Transverse colon (tissue), 4 donors: ENCODE results near the gene OR2T34.

Source experiments
- EP300 ChIP-seq: sonication (generic); formaldehyde crosslinking; IDR thresholded peaks from one replicate; pipeline ENCODE4 v1.6.1; 2017; ENCODE audit warnings: antibody characterized with exemption, low read depth
- POLR2AphosphoS5 ChIP-seq, 3 donors: sonication (generic); formaldehyde crosslinking; IDR thresholded peaks; one replicate each; pipeline ENCODE4 v1.6.1; 2016; ENCODE audit warnings: antibody characterized with exemption in 3 of 3
- TF ChIP-seq, protein P1 (sequence below), 5 experiments: fragments of 200-600 bp in 3 of 5; fragments of 450-650 bp in 2 of 5; sonication (generic) in 3 of 5; IDR thresholded peaks; 1 replicate in 2 of 5; 2 replicates in 3 of 5; pipeline ENCODE4 v1.5.1; 2016 to 2017; ENCODE audit warnings: antibody characterized with exemption in 5 of 5, inconsistent platforms in 3 of 5, mild to moderate bottlenecking in 2 of 5, moderate library complexity in 1 of 5

DNA sequence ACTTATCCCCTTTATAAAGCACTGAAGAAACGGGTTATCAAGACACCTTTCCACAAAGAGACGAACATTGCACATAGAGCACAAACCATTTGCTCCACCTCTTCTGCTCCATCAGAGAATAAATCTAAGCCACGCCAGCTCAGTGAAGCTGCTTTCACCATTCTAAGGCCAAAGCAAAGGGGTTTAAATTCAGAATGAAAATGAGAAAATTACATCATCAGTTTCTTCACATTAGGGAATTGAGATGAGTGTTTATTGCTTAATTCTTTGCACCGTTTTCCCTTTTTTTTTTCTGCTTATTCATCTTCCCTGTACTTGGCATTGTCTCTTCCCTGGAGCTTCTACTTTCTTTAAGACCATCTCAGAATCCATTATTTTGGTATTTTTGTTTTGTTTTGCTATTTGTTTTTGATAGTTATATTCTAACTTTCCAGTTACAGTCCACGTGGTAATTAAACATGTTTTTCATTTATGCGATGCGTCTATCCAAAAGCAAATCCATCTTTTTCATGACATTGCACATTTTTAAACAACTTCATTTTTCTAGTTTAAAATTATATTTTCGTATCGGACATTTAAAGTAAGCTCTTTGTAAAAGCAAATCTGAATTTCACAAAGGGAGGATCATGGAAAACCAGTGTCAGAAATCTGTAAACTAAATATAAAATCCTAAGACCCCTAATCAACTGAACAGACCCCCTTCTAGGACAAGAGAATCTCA, 1.9 kb upstream of the OR2T34 start:
- TF ChIP-seq, protein P1, sequence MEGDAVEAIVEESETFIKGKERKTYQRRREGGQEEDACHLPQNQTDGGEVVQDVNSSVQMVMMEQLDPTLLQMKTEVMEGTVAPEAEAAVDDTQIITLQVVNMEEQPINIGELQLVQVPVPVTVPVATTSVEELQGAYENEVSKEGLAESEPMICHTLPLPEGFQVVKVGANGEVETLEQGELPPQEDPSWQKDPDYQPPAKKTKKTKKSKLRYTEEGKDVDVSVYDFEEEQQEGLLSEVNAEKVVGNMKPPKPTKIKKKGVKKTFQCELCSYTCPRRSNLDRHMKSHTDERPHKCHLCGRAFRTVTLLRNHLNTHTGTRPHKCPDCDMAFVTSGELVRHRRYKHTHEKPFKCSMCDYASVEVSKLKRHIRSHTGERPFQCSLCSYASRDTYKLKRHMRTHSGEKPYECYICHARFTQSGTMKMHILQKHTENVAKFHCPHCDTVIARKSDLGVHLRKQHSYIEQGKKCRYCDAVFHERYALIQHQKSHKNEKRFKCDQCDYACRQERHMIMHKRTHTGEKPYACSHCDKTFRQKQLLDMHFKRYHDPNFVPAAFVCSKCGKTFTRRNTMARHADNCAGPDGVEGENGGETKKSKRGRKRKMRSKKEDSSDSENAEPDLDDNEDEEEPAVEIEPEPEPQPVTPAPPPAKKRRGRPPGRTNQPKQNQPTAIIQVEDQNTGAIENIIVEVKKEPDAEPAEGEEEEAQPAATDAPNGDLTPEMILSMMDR (IDR thresholded peaks at IDR 0.05) = no peak
- TF ChIP-seq EP300 = no peak
- no peak for TF ChIP-seq POLR2AphosphoS5 (IDR thresholded peaks at IDR 0.05)
